OCI-LY7 (cell line): ENCODE data around the gene RAN. TPM values are rescaled to one million over a fixed set of nuclear protein-coding genes. Genes with fewer than 3 reads are reported as not detected.
"Not testable (repeated sequence)": the region's sequence is repeated elsewhere in the genome, so short reads cannot be mapped to it uniquely, and the experiment has no call there.

ENCODE experiments used
- BruUV-seq: library from RNA; stranded (reverse); fragments of 400-500 nt; replicated peaks from 2 replicates; lab custom pipeline; 2021; lab: Mats Ljungman, UMichigan
- CTCF ChIA-PET: fragments of 300-600 bp; sonication (Branson Sonifier 250); formaldehyde crosslinking; loops from one replicate; lab custom pipeline; 2022; ENCODE audit warnings: antibody characterized with exemption; ENCODE audit not compliant: unreplicated experiment; lab: Charles Lee
- POLR2A ChIA-PET: fragments of 300-600 bp; sonication (Branson Sonifier 250); formaldehyde crosslinking; loops from one replicate; lab custom pipeline; 2022; ENCODE audit warnings: antibody characterized with exemption; lab: Charles Lee
- DNase-seq: peaks from one replicate; pipeline ENCODE4 v3.0.0-alpha.2; 2015; ENCODE audit warnings: low spot score
- H2AFZ ChIP-seq: fragments of 200-600 bp; sonication (generic), shearing (Covaris generic); 2 replicates; pipeline ENCODE4 v1.6.1; 2014; ENCODE audit warnings: mild to moderate bottlenecking, antibody characterized with exemption, low read length, moderate library complexity
- H3K27ac ChIP-seq: fragments of 200-600 bp; sonication (generic); 2 replicates; pipeline ENCODE4 v1.5.1; 2014; ENCODE audit warnings: mixed run types, low read depth, mild to moderate bottlenecking, moderate library complexity, low read length, inconsistent platforms; ENCODE audit not compliant: poor library complexity, severe bottlenecking
- H3K36me3 ChIP-seq: fragments of 200-600 bp; sonication (generic); 2 replicates; pipeline ENCODE4 v1.6.1; 2014; ENCODE audit warnings: mild to moderate bottlenecking, antibody characterized with exemption, low read length, moderate library complexity, mixed read lengths; ENCODE audit not compliant: insufficient read depth
- H3K4me1 ChIP-seq: fragments of 200-600 bp; sonication (generic); 2 replicates; pipeline ENCODE4 v1.5.1; 2014; ENCODE audit warnings: mild to moderate bottlenecking, low read length; ENCODE audit not compliant: insufficient read depth, poor library complexity, severe bottlenecking
- H3K4me2 ChIP-seq: fragments of 200-600 bp; sonication (generic); 2 replicates; pipeline ENCODE4 v1.6.1; 2014; ENCODE audit warnings: mild to moderate bottlenecking, low read length
- H3K4me3 ChIP-seq: fragments of 200-600 bp; sonication (generic); 2 replicates; pipeline ENCODE4 v1.5.1; 2014; ENCODE audit warnings: mild to moderate bottlenecking, low read depth, low read length; ENCODE audit not compliant: poor library complexity, severe bottlenecking
- H3K79me2 ChIP-seq: fragments of 200-600 bp; sonication (generic); 2 replicates; pipeline ENCODE4 v1.6.1; 2016; ENCODE audit warnings: low read depth, mild to moderate bottlenecking, low read length, moderate library complexity, mixed read lengths; ENCODE audit not compliant: insufficient read depth
- H3K9me2 ChIP-seq: fragments of 200-600 bp; sonication (generic); 2 replicates; pipeline ENCODE4 v1.6.1; 2016; ENCODE audit warnings: mild to moderate bottlenecking, low read length, mixed read lengths; ENCODE audit not compliant: insufficient read depth
- H3K9me3 ChIP-seq: fragments of 200-600 bp; sonication (generic); 2 replicates; pipeline ENCODE4 v1.6.1; 2014; ENCODE audit warnings: mild to moderate bottlenecking, mixed run types, low read length, mixed read lengths
- H4K20me1 ChIP-seq: fragments of 200-600 bp; sonication (generic); 2 replicates; pipeline ENCODE4 v1.6.1; 2014; ENCODE audit warnings: mild to moderate bottlenecking, antibody characterized with exemption, low read length, moderate library complexity, mixed read lengths; ENCODE audit not compliant: insufficient read depth
- CTCF ChIP-seq: fragments of 200-600 bp; sonication (generic); conservative IDR thresholded peaks from 2 replicates; pipeline ENCODE4 v1.5.1; 2014; ENCODE audit warnings: mild to moderate bottlenecking, antibody characterized with exemption, low read length, moderate library complexity, mixed read lengths
- EZH2phosphoT487 ChIP-seq: fragments of 200-600 bp; sonication (generic); IDR thresholded peaks from 2 replicates; pipeline ENCODE4 v1.6.1; 2018; ENCODE audit warnings: low read depth, borderline replicate concordance, mild to moderate bottlenecking, mixed run types, antibody characterized with exemption, low read length, moderate library complexity, mixed read lengths
- intact Hi-C: fragments of 100-400 bp; cut with micrococcal nuclease; formaldehyde crosslinking; loops from one replicate; pipeline ENCODE4 v1.10.0; 2022; ENCODE audit not compliant: unreplicated experiment
- total RNA-seq, 2 experiments: library from RNA; depleted of rRNA in 1 of 2; stranded (reverse); fragments of >200 nt in 1 of 2; shearing (Covaris generic) in 1 of 2; gene quantifications; 2 replicates each; pipeline ENCODE4 v1.2.3, GENCODE V29; 2014 to 2022

The RAN gene
- total RNA-seq, 2 experiments from 2014 or later: 1,462 to 1,957 TPM

DNA sequence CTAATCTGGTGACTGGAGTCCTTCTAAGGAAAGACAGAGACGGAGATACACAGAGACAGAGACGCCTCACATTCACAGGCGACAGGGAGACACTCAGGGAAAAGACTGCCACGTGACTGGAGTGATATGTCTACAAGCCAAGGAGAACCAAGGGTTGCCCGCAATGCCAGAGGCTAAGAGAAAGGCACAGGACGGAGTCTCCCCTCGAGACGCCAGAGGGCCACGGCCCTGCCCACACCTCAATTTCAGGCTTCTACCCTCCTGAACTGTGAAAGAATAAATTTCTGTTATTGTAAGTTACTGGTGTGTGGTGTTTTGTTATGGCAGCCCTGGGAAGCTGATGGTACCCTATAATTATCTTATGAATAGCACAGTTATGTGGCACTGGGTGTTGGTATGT, 11.6 kb upstream of the RAN start:
- H3K4me1 ChIP-seq: no peaks in the 10 kb centered on the region
- CTCF ChIA-PET: no interaction called here
- no peak overlapping the region for H3K4me3 ChIP-seq
- H4K20me1 ChIP-seq: no peaks in the 10 kb centered on the region
- no peaks in the 10 kb centered on the region for H3K36me3 ChIP-seq
- TF ChIP-seq EZH2phosphoT487: no peak
- no peak for TF ChIP-seq CTCF
- no peaks in the 10 kb centered on the region for H3K79me2 ChIP-seq
- H3K4me2 ChIP-seq: no peak overlapping the region
- intact Hi-C loops: no loop called here
- no peak overlapping the region for H3K27ac ChIP-seq
- H3K9me2 ChIP-seq: no peaks in the 10 kb centered on the region
- BruUV-seq: no TSS peak
- no peaks in the 10 kb centered on the region for H3K9me3 ChIP-seq
- POLR2A ChIA-PET: no interaction called here
- no peak for DNase-seq
- no peak overlapping the region for H2AFZ ChIP-seq

DNA sequence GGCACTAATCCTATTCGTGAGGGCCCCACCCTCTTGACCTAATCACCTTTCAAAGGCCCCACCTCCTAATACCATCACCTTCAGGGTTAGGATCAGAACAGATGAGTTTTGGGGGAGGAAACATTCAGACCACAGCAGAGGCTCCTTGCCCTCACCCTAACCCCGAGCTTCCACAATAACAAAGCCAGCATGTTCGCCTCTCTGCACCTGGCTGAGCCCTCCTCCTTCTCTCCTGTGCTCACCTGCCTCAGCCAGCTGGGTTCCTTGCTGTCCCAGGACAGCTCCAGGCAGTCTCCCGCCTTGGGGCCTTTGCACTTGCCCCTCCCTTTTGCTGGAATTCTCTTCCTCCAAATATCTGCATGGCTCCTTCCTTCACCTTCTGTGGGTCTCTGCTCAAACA, 9.7 kb upstream of the RAN start:
- Histone ChIP-seq H3K36me3 (no peaks in the 10 kb centered on the region), H3K79me2 (no peaks in the 10 kb centered on the region), H3K9me2 (no peaks in the 10 kb centered on the region), H3K4me1 (no peaks in the 10 kb centered on the region), H3K4me3 (no peak overlapping the region), H3K9me3 (no peaks in the 10 kb centered on the region), H2AFZ (no peak overlapping the region), H3K27ac (no peak overlapping the region), H3K4me2 (no peak overlapping the region), H4K20me1 (no peaks in the 10 kb centered on the region)
- DNase-seq: no peak
- POLR2A ChIA-PET: no interaction called here
- intact Hi-C loops: no loop called here
- CTCF ChIA-PET: no interaction called here
- TF ChIP-seq CTCF: no peak
- no peak for TF ChIP-seq EZH2phosphoT487
- no TSS peak for BruUV-seq

DNA sequence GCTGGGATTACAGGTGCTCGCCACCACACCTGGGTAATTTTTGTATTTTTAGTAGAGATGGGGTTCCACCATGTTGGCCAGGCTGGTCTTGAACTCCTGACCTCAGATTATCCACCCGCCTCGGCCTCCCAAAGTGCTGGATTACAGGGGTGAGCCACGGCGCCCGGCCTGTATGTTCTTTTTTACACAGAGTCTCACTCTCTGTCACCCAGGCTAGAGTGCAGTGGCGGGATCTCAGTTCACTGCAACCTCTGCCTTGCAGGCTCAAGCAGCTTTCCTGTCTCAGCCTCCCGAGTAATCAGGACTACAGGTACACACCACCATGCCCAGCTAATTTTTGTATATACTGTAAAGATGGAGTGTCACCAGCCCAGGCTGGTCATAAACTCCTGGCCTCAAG, 9.1 kb upstream of the RAN start:
- H3K36me3 ChIP-seq, intact Hi-C loops, H3K79me2 ChIP-seq, H2AFZ ChIP-seq, H3K4me2 ChIP-seq, DNase-seq, H3K9me3 ChIP-seq, H4K20me1 ChIP-seq, H3K4me1 ChIP-seq, POLR2A ChIA-PET, H3K27ac ChIP-seq, CTCF ChIA-PET, BruUV-seq, H3K9me2 ChIP-seq, H3K4me3 ChIP-seq: not testable (repeated sequence)
